ENCODE data around the gene ENPEP. TPM values are rescaled to one million over a fixed set of nuclear protein-coding genes. Genes with fewer than 3 reads are reported as not detected.
A peak's percentile ranks its signal among the peaks of the same experiment; 100 is the strongest.

Gene ENPEP
- total RNA-seq, 1 donor from 2014 or later = 8.2 TPM

DNA sequence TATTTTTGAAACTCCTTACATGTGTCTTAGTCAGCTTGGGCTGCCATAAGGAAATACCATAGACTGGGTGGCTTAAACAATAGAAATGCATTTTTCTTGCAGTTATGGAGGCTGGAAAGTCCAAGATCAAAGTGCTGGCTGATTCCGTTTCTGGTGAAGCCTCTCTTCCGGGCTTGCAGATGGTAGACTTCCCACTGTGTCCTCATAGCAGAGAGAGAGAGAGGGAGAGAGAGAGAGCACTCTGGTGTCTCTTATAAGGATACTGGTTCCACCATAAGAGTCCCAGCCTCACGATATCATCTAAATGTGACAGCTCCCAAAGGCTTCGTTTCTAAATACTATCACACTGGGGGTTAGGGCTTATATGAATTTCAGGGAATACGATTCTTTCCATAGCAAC, 39.7 kb downstream of the ENPEP start:
- Histone ChIP-seq H3K9me3 (no peaks in the 10 kb centered on the region), H3K27ac (peak overlapping the region; percentile 42), H3K4me1 (peaks cover 10% of the 10 kb centered on the region), H3K36me3 (no peaks in the 10 kb centered on the region), H3K27me3 (ENCODE audit: low read depth) (no peaks in the 10 kb centered on the region), H3K4me3 (peak overlapping the region; percentile 51)
- ATAC-seq (peak in 1 of 2 donors; percentile 52), DNase-seq (no peak)
- intact Hi-C loops (cut with DNase I) = loop anchor here (5.0 kb wide), 1 partner anchor 518 kb away; no protein-coding TSS in a partner anchor
- TF ChIP-seq, protein P1, sequence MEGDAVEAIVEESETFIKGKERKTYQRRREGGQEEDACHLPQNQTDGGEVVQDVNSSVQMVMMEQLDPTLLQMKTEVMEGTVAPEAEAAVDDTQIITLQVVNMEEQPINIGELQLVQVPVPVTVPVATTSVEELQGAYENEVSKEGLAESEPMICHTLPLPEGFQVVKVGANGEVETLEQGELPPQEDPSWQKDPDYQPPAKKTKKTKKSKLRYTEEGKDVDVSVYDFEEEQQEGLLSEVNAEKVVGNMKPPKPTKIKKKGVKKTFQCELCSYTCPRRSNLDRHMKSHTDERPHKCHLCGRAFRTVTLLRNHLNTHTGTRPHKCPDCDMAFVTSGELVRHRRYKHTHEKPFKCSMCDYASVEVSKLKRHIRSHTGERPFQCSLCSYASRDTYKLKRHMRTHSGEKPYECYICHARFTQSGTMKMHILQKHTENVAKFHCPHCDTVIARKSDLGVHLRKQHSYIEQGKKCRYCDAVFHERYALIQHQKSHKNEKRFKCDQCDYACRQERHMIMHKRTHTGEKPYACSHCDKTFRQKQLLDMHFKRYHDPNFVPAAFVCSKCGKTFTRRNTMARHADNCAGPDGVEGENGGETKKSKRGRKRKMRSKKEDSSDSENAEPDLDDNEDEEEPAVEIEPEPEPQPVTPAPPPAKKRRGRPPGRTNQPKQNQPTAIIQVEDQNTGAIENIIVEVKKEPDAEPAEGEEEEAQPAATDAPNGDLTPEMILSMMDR (IDR thresholded peaks at IDR 0.05) = no peak

DNA sequence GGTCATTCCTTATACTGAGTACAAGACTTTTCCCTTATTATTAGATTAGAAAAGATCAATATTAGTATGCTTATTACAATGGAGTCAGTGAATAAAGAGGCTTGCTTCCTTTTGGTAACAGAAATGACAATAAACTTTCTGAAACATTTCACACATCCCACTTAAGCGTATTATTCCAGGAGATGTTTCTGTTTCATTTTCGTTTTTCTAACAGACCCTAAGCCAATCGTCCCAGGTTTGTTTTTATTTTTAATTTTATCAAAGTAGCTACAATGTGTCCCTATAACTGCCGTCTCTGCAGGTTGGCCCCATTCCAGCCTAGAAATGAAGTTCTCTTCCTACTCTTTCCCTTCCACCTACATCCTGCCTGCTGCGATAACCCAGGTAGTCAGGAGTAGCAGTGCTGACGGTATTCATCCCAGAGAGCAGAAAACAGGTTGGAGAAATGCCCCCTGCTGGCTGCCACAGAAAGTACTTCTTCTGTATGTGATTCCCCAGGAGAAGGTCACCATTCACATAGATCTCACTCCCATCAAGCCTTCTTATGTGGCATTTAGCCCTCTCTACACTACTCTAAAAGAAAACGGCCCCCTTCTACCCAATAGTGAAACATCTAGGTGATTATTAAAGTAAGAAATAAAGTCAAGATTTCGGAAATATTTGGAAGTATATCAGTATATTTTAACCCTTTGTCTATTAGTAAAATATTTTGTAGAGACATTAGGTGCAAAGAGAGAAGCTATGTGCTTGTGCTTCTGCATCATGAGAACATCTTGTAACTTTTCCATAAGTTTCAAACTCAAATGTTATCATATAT, 40.4 kb downstream of the ENPEP start:
- no peaks in the 10 kb centered on the region for H3K27me3 ChIP-seq (ENCODE audit: low read depth)
- TF ChIP-seq, protein P1 (IDR thresholded peaks at IDR 0.05) = peak; percentile 69
- H3K4me3 ChIP-seq = peak overlapping the region; percentile 51
- H3K9me3 ChIP-seq = no peaks in the 10 kb centered on the region
- intact Hi-C loops (cut with DNase I) = loop anchor here (5.0 kb wide), 1 partner anchor 519 kb away; no protein-coding TSS in a partner anchor
- no peaks in the 10 kb centered on the region for H3K36me3 ChIP-seq
- H3K27ac ChIP-seq = peak overlapping the region; percentile 42
- peak; percentile 95 to 98 for ATAC-seq
- peaks cover 10% of the 10 kb centered on the region for H3K4me1 ChIP-seq
- DNase-seq = peak; percentile 65

DNA sequence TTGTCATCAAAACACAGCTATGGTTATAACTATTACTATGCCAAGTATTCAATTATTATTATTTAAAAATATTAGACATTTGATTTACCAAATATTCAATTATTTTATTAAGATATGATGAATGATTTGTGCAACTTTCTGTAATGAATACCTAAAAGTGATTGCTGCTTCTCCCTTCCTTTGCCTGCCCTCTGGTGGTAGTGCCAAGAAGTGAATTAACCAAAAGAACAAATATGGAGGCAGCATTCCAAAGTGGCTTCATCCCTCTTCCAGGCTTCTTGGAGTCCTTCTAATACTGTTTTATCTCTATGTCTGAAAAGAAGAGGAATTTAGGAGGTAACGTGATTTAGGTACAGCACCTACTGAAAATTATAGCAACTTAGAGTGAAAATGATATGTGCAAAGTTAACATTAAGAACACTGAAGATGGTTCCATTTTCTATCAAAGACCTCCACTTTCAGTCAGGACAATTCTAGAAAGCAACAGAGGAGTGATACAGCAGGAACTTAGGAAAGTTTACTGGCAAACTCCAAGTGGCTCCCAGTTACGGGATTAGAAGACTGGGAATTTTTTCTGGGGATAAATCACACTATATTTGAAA, 43.0 kb downstream of the ENPEP start:
- Histone ChIP-seq H3K4me3 (no peak overlapping the region), H3K27ac (no peak overlapping the region), H3K36me3 (no peaks in the 10 kb centered on the region), H3K27me3 (ENCODE audit: low read depth) (no peaks in the 10 kb centered on the region), H3K4me1 (peaks cover 10% of the 10 kb centered on the region), H3K9me3 (no peaks in the 10 kb centered on the region)
- TF ChIP-seq, protein P1 (IDR thresholded peaks at IDR 0.05) = peak; percentile 74
- intact Hi-C loops (cut with DNase I) = loop anchor here (5.0 kb wide), 1 partner anchor 522 kb away; no protein-coding TSS in a partner anchor
- no peak for DNase-seq
- no peak for ATAC-seq

DNA sequence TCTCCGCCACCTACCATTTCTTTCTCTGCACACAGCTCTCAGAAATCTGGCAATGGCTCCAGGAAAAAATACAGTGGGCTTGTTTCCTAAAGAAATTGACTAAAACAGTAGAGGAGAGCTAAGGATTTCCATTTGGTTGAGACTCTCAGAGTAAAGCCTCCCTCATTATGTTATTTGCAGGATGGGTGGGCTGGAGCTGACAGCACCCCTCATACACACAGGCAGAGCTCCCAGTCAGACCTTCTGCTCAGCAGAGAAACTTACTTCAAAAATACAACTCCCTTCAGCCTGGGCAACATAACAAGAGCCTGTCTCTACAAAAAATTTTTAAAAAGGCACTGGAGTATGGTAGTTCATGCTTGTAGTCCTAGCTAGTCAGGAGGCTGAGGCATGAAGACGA, 44.9 kb downstream of the ENPEP start:
- Histone ChIP-seq H3K27ac (no peak overlapping the region), H3K9me3 (no peaks in the 10 kb centered on the region), H3K4me3 (no peak overlapping the region), H3K27me3 (ENCODE audit: low read depth) (no peaks in the 10 kb centered on the region), H3K36me3 (no peaks in the 10 kb centered on the region), H3K4me1 (peaks cover 4% of the 10 kb centered on the region)
- intact Hi-C loops (cut with DNase I) = no loop called here
- no peak for ATAC-seq
- no peak for DNase-seq
- TF ChIP-seq, protein P1 (IDR thresholded peaks at IDR 0.05) = no peak

DNA sequence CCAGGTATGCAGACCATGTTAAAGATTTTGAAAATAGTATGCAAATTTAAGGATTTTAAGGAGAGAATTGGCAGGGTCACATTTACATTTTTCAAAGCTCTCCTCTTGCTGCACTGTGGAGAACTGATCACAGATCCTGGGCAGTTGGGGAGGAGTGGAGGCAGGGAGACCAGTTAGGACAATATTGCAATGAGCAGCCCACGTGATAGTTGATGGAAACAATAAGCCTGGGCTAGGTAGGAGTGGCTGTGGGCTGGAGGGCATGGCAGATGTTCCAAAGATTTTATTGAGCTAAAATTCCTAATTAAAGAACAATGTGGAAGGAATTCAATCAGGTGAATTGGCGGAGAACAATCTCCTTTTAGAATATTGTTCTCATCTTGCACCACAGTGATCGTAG, 50.6 kb downstream of the ENPEP start:
- H3K4me1 ChIP-seq = no peaks in the 10 kb centered on the region
- TF ChIP-seq, protein P1 (IDR thresholded peaks at IDR 0.05) = no peak
- H3K36me3 ChIP-seq = no peaks in the 10 kb centered on the region
- H3K9me3 ChIP-seq = no peaks in the 10 kb centered on the region
- H3K27ac ChIP-seq = no peak overlapping the region
- no peak overlapping the region for H3K4me3 ChIP-seq
- DNase-seq (no peak), ATAC-seq (no peak)
- intact Hi-C loops (cut with DNase I) = no loop called here
- H3K27me3 ChIP-seq (ENCODE audit: low read depth) = no peaks in the 10 kb centered on the region

Measured in lower lobe of right lung (tissue), 2 donors.